ENCODE measurements around the gene BCAS1.

The BCAS1 gene

GRCh38 chr20:53960579-53961272 lies 109.7 kb downstream of the BCAS1 start:
- no peak for DNase-seq (ENCODE audit: low read depth)

DNA sequence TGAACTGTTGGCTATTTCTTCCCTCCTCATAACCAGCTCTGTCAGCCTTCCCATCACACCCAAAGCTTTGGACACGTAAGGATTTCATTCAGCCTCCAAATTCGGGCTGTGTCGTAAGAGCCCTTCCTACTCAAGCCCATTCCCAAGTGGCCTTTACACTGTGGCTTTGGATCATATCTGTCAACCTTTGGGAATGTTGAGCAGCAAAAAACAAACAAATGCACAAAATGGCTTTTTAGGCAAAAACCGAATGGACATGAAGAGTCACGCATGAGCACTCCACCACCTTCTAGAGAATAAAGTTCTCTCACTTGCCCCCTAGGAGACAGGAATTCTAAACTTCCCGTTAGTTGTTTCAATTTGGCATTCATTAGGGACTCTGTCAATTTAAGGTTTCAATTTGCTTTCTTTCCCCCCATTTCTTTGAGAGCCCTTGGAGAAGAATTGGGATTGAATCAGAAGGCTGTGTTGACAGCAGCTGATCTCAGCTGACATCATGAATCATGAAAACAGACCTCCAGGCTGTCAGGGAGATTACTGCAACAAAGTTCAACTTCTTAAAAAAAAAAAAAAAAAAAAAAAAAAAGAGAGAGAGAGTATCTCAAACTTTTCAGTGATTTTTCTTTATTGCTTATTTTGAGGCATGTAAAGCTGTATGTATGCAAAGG lies 110.3 kb downstream of the BCAS1 start:
- no peak for DNase-seq (ENCODE audit: low read depth)

DNA sequence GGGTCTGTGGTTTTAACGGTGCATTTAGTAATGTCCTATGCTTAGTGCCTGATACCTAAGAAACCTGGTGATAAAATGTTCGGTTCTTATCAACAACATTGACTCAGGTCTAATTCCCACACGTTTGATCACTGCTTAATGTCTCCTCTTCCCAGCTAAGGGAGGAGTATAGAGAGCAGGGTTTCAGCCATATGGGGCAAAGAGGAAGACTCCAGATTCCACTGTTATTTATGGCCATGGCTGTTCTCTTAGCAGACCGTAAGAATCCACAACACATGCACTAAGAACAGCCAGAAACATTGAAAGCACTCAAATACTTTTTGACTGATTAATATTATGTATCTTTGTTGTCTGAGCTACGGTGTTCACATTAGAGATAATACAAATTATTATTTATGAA lies 112.1 kb downstream of the BCAS1 start:
- no peak for DNase-seq (ENCODE audit: low read depth)

DNA sequence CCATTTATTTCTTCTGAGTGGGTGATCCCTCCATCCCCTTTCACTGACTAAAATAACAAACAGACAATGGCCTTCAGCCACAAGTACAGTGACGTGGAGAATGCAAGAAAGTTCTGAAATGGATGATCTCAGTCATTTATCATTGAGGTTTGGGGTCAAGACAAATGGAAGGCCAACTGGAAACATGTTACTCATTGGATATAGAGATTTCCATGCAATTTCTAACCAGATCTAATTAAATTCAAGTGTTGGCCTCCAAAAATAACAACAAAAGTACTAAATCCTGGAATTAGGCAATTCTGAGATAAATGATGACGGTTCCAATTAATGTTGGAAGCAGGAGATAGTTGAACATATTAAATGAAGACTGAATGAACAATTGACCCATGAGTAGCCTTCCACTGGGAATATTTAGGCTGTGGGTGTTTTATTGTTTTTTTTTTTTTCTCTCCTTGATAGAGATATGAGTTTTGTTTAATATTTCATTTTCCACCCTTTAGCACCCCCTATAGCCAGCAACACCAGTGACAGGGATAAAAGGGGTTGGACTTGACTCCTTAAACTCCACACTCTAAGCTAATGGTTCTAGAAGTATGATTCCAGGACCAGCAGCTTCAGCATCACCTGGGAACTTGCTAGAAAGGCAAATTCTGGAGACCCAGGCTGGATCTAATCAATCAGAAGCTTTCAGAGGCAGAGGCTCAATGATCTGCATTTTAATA lies 112.8 kb downstream of the BCAS1 start:
- no peak for DNase-seq (ENCODE audit: low read depth)

- no peak for DNase-seq (ENCODE audit: low read depth)
Measured at GRCh38 chr20:53956013-53956715, 114.2 kb downstream of the BCAS1 start.

GRCh38 chr20:53954723-53955658 lies 115.4 kb downstream of the BCAS1 start:
- DNase-seq (ENCODE audit: low read depth), result no peak

GRCh38 chr20:53952528-53953096 lies 117.8 kb downstream of the BCAS1 start:
- no peak for DNase-seq (ENCODE audit: low read depth)

DNA sequence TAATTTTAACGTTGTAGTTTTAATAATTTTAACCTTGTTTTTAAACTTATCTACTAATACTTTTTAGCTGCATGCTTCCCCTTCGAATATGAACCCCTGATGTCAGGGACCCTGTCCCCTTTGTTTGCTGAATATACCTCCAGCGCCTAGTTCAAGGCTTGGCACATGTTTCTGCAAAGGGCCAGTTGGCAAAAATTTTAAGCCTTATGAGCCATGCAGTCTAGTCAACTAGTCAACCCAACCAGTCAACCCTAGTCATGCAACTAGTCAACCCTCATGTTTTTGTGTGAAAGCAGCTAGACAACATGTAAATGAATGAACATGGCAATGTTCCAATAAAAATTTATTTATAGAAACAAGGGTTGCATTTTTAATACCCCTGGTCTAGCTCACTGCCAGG lies 119.8 kb downstream of the BCAS1 start:
- no peak for DNase-seq (ENCODE audit: low read depth)

DNA sequence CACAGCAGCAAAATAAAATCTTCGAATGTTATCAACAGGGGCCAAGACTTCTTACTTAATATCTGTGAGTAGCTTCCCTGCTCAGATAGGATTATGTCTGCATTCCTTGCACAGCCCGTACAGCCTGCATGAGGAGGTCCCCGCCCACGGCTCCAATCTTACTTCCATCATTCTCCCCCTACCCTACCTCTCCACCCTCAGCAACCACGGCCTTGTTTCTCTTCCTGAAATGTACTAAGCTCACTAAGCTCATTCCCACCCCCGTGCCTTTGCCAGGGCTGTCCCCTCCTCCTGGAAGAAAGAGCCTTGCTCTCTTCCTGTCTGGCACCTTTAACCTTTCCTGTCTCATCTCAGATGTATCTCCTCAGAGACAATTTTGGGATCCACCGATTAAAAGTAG lies 120.4 kb downstream of the BCAS1 start:
- no peak for DNase-seq (ENCODE audit: low read depth)

DNA sequence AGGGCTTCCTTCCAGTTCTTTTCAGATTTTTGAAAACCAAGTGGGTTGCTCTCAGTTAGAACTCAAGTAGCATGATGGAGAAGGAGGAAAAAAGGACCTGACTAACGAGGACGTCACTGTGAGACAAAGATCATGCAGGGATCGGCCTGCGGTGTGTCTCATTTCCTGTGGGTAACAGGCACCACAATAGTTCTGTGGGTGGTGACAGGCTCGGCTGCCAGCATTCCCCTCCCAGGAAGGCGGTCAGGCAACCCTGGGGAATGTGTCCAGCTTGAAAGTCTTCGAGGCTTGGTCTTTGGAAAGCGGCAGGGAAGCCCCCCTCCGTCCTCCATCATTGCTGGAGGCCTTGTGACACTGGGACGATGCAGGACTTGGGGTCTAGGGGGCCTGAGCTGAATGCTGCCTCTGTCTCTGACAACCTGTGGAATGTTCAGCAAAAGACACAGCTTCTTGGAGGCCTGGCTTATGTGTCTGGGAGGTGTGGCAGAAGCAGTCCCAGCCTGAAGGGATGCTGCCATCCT lies 121.0 kb downstream of the BCAS1 start:
- peak; percentile 68 for DNase-seq (ENCODE audit: low read depth)

DNA sequence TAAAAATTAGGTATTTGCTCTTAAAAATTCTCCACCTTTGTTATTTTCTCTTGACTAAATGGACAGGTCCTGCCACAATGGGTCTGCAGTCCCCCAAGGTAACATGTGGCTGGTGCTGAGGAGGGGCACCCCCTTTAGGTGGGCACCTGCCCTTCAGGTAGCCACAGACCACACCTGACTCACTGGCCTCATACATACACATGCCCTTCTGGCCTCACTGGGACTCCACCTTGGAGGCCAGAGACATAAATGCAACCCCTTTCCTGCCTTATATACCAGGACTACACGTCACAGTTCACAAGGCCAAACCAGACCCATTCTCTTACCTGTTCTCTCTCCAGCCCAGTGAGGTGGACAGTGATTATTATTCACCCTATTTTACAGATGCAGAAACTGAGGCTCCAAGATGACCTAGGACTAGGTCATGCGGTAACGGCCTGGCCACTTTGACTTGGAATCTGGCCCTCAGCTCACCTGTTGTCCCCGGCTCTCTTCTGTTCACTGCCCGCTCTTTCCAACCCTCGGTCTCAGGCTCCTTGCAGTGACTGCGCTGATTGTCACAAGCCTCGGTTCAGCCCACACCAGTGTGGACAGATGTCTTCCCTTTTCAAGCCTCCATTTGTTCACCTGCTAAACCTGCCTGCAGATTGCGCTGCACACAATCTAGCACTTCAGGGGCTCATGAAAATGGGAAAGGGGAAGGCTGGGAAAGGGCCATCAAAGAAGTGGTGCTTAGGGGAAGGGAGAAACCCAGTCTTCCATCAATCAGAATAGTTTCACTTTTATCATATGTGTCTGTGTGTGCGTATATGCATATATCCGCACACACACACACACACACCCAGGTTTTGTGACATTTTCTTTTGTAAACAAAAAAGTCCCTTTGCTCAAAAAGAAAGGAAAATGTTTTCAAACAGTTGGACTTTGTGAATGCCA lies 121.7 kb downstream of the BCAS1 start:
- DNase-seq (ENCODE audit: low read depth), result no peak

GRCh38 chr20:53947501-53948195 lies 122.7 kb downstream of the BCAS1 start:
- no peak for DNase-seq (ENCODE audit: low read depth)

GRCh38 chr20:53946106-53946505 lies 124.3 kb downstream of the BCAS1 start:
- no peak for DNase-seq (ENCODE audit: low read depth)

- DNase-seq (ENCODE audit: low read depth), result no peak
Measured at GRCh38 chr20:53945478-53945877, 124.9 kb downstream of the BCAS1 start.

DNA sequence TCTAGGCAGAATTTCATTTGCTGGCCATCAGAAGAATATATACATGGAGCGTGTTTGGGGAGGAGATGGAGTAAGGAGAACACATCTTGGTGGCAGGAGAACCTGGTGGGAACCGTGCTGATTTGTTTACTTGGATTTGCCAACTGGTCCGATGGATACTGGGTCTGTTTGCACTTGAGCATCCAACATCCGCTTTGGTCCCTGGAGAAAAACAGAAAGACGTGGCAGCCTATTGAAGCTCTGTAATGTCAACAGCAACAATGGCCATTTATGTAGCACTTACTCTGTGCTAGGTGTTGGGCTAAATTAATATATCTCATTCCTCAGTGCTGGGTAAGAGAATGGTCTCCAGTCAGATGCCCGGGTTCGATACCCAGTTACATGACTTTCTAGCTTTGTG lies 125.6 kb downstream of the BCAS1 start:
- DNase-seq (ENCODE audit: low read depth), result no peak

DNA sequence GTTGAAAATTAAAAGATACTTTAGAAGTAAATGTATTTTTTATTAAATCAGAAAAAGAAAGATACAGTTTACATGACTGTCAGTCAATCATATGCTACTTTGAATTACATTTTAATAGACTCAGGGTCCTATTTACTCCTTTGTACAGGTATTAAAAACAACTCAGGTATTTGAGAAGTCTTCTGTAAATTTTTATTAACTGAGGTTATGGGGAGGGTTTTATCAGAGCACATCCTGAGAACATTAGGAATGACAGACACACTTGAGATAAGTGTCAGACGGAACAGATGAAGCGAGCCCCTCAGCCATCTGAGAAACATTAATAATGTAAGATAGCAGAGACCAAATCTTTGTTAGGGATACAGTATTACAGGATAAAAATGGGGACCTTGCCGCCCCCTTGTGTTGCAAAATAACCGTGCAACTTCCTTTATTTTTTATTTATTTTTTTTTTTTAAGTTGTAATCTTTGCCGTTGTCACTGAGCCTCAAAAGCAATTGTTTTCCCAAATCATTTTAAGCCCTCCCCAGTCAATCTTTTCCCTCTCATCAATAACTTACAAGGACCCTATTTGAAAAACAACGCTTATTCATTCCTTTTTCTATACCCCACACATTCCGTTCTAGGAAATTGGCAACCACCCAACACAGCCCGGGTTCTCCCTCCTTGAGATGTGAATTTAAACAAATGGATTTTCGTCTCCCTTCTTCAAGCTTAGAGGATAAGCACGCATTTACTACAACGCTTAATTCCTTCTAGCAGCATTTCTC lies 126.7 kb downstream of the BCAS1 start:
- no peak for DNase-seq (ENCODE audit: low read depth)

DNA sequence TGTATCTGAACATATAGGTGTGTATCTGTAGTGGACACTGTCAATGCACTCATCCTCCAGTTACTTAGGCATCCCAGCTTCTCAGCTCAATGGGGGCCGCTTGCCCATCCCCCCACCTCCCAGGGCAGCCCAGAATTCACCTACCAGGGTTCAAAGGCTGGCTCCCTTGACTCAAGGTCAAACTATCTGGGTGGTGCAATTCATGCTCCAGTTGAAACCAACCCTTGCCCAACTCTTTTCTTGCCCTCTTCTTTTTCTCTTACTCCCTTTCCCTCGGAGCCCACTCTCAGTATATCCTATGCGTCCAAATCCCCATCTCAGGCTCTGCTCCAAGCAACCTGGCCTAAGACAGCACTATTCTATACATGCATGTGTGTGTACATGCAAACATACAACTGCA lies 127.4 kb downstream of the BCAS1 start:
- DNase-seq (ENCODE audit: low read depth), result no peak

DNA sequence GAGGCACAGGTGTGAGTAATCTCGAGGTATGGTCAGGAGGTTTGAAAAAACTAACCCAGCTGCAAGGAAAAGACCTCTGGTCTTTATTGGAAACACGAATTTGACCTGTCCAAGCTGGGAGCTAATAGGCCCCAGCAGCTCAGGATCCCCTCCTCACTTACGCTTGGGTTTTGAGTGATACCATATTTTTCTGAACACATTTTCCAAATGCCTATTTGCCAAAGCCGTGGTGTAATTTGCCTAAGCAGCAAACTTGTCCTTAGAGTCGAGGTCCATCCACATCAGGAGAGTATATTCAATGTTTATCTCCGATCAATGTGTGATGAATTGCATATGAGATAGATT lies 128.0 kb downstream of the BCAS1 start:
- DNase-seq (ENCODE audit: low read depth), result no peak
